NCI-H1417 treated with DMSO at 0.1 percent for 48 hours (cell line): Measurements from ENCODE around the gene BIRC5.
A peak's percentile ranks its signal among the peaks of the same experiment; 100 is the strongest.
"Not testable (repeated sequence)": the region's sequence is repeated elsewhere in the genome, so short reads cannot be mapped to it uniquely, and the experiment has no call there.

Source experiments
- DNase-seq: peaks from one replicate; lab custom pipeline; 2025; lab: John Stamatoyannopoulos, UW

BIRC5 gene

DNA sequence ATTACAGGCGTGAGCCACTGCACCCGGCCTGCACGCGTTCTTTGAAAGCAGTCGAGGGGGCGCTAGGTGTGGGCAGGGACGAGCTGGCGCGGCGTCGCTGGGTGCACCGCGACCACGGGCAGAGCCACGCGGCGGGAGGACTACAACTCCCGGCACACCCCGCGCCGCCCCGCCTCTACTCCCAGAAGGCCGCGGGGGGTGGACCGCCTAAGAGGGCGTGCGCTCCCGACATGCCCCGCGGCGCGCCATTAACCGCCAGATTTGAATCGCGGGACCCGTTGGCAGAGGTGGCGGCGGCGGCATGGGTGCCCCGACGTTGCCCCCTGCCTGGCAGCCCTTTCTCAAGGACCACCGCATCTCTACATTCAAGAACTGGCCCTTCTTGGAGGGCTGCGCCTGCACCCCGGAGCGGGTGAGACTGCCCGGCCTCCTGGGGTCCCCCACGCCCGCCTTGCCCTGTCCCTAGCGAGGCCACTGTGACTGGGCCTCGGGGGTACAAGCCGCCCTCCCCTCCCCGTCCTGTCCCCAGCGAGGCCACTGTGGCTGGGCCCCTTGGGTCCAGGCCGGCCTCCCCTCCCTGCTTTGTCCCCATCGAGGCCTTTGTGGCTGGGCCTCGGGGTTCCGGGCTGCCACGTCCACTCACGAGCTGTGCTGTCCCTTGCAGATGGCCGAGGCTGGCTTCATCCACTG, at the start of gene BIRC5:
Gene BIRC5 (plus strand): TSS at position 238 of the 690 bp plus-strand sequence. CDS start 64 bp downstream, at position 302.
- DNase-seq, result peak; percentile 38

DNA sequence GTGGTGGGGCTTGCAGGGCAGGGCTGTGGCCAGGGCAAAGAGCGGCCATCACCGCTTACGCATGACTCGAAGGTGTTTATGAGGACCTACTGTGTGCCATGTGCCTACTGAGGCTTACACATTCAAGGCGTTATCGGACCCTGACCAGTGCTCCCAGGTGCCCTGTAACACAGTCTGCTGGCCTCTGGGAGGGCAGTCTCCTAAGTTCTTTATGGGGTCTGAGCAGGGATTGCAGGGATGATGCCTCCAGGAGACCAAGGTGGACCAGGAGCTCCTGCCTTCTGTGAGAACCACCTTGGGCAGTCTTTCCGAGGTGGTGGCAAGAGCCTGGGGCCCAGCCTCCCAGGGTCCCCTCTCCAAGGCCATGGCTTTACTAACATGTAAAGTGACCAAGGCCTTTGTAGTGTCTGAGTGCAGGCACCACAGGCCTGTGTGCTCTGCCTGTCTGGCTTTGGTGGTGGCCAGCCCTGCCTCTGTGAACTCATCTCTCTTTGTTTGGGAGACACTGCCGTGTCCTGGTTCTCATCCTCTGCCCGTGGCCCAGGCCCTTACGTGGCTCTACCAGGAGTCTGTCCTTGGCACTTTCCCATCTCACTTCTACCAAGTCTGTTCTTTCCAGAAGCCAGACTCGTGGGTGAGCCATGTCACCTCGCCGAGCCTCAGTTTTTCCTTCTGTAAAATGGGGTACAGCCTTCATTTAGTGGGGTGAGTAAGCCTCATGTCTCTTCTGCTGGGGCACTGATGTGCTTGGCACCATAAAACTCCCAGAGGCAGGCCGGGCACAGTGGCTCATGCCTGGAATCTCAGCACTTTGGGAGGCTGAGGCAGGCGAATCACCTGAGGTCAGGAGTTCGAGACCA, 49.1 kb upstream of the BIRC5 start:
- DNase-seq, result no peak

DNA sequence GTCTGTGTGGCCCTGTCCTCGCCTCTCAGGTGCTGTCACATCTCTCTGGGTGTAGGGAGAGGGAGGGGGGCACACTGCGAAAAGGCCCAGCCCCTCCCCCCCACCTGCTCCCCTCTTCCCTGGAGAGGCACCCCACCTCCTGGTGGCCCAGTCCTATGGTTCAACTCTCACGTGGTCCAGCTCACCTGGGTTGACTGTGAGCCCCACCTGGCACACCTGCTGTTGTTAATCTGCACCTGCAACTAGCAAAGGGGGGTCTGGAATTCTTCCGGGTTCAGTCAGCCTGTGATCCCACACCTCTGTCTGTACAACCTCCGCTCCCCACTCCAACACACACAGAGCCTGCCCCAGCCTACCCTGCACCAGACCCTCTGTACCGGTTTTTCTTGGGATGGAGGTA, 47.6 kb upstream of the BIRC5 start:
- DNase-seq, result no peak

DNA sequence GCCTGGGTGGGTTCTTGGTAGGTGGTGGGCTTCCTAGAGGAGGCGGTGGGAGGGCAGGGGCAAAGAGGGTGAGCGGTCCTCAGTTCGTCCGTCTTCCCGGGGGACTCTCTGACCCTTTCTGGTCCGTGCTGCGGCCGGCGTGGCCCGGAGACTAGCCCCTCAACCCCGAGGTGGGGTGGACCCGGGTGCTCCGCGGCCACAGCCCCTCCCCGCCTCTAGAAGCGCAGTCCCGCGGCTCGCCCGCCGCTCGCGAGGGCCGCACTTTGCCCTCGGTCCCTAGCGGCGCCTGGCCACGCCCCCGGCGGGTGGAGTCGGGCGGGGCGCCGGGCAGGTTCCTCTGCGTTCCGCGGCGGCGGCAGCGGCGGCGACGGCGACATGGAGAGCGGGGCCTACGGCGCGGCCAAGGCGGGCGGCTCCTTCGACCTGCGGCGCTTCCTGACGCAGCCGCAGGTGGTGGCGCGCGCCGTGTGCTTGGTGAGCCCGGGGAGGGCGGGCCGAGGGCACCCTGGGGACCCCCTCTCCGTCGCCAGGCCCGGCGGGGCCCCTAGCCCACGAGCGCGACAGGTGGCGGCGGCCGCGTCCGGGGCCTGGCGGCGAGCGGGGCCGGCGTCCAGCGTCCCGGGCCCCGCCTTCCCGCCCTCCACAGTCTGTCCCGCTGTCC, 45.7 kb upstream of the BIRC5 start, which contains the start of gene SYNGR2:
Gene SYNGR2 (plus strand): TSS at position 340 of the 661 bp plus-strand sequence. CDS start 36 bp downstream, at position 376.
- peak; percentile 35 for DNase-seq

DNA sequence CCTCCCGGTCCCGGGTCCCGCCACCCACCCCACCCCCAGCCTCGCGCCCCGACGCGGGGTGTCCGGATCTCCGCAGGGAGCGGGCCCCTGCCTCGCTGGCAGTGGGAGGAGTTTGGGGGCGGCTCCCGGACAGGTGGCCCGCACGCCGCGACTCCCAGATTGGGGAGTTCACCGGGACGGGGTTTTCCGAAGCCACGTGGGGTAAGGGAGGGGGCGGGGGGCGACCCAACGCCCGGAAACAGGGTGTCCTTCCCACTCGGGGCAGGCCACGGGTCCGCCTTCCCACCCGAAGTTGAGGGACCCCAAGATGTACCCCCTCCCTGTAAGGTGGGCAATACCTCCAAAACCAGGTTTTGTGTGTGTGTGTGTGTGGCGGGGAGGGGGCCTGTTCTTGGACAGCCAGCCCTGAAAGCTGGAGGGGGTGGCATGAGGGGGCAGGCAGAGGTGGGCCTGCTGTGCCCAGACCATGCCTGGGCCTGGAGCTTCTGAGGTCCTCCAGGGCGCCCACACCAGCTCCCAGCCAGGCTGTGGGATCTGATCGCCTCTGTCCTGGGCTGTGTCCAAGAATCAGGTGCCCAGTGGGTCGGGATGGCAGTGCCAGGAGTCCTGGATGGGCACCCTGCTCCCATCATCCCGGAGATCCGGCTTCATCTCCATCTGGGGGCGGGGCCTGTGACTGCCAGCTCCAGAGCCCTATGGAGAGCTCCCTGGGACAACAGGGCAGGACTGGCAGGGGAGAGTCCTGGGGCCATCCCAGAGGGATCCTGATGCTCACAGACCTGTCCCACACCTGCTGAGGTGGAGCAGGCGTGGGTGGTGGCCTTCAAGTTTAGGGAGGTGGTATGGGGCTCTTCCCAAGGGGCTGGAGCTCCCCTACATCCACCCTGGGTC, 44.9 kb upstream of the BIRC5 start:
- DNase-seq, result no peak

DNA sequence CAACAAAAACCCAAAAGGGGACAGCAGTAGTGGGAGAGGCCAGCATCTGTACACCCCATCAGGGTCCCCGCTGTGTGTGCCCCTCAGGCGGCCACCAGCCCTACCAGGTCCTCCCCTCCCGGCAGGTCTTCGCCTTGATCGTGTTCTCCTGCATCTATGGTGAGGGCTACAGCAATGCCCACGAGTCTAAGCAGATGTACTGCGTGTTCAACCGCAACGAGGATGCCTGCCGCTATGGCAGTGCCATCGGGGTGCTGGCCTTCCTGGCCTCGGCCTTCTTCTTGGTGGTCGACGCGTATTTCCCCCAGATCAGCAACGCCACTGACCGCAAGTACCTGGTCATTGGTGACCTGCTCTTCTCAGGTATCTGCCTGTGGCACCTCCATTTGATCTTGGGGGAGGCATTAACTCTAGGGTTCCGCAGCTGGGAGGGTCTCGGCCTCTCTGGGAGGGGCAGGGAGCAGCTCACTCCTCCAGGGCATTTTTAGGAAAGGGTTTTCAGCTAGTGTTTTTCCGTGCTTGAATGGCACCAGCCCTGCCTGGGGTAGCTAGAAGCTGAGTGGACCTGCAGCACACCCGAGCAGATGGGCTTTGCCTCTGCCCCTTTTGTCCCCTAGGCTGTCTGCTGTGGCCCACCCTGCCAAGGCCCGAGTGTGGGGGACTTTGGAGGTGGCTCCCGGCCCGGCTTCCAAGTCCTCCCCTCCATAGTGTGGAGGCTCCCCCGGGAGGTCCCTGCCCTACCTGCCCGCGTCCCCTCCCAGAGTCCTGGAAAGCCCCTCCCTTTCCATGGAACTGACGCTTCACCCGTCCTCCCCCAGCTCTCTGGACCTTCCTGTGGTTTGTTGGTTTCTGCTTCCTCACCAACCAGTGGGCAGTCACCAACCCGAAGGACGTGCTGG, 43.1 kb upstream of the BIRC5 start:
- no peak for DNase-seq

DNA sequence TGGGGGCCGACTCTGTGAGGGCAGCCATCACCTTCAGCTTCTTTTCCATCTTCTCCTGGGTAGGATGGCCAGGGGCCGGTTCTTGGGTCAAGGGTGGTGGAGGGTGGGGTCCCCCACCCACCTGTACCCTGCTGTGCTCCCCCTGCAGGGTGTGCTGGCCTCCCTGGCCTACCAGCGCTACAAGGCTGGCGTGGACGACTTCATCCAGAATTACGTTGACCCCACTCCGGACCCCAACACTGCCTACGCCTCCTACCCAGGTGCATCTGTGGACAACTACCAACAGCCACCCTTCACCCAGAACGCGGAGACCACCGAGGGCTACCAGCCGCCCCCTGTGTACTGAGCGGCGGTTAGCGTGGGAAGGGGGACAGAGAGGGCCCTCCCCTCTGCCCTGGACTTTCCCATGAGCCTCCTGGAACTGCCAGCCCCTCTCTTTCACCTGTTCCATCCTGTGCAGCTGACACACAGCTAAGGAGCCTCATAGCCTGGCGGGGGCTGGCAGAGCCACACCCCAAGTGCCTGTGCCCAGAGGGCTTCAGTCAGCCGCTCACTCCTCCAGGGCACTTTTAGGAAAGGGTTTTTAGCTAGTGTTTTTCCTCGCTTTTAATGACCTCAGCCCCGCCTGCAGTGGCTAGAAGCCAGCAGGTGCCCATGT, 42.3 kb upstream of the BIRC5 start:
- not testable (repeated sequence) for DNase-seq

DNA sequence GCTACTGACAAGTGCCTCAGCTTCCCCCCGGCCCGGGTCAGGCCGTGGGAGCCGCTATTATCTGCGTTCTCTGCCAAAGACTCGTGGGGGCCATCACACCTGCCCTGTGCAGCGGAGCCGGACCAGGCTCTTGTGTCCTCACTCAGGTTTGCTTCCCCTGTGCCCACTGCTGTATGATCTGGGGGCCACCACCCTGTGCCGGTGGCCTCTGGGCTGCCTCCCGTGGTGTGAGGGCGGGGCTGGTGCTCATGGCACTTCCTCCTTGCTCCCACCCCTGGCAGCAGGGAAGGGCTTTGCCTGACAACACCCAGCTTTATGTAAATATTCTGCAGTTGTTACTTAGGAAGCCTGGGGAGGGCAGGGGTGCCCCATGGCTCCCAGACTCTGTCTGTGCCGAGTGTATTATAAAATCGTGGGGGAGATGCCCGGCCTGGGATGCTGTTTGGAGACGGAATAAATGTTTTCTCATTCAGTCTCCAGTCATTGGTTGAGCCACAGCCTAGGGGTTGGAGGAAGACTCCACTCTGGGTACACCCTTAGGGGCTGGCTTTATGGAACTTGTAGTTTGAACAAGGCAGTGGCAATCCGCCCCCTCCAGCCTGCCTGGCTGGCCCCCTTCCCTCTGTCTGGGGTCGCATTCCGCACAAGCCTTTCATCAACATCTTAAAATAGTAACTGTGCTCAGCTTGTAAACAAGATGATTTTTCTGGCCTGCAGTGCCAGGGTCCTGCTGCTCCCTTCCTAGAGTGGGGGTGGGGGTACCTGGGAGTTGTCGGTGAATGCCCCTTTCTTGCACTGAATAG, 41.6 kb upstream of the BIRC5 start:
- DNase-seq, result no peak

DNA sequence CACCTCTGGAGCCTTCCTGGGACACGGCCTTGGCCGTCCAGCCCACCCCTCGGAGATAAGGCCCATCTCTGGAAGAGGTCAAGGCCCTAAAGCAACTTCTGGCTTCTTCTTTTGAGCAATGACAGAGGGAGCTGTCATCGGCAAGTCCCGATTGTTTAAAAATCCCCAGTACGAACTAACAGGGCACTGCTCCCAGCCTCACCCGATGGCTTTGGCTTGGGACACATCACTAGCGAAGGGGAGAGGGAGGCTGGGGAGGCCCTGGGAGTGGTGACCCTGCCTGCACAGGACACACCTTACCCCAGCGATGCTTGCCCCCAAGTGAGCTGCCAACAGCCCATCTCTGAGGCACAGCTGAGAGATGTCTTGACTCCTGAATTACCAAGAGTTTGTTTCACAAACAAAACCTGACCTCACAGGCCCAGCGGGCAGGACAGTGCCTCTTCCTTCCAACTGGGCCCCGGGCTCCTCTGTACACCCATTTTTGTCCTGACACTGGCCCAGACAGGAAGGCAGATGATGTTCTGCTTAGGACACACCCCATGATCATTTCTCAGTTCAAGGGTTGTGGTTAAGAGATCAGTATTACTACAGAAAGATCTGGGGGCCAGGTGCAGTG, 40.8 kb upstream of the BIRC5 start:
- DNase-seq, result no peak

DNA sequence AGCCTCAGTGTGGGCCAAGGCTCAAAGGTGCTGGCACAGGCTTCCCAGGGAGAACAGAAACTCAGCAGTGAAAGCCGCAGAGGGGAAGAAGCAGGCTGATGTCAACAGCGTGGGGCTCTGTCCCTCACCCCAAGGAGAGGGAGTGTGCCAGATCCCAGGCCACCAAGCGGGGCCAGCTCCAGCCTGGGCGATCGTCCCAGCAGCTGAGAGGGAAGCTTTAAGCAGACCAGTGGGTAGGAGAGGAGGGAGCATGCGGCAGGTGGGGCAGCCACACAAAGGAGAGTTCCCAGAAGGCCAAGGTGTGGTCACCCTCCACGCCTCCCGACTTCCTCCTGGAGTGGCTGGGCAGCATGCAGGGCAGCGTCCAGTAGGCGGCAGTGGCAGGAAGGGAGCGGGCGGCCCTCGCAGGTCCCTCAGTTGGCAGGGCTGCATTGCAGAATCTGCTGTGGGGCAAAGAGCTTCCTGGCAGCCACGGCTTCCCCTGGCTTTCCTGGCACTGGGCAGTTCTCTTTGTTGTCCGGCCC, 39.6 kb upstream of the BIRC5 start:
- DNase-seq, result no peak

DNA sequence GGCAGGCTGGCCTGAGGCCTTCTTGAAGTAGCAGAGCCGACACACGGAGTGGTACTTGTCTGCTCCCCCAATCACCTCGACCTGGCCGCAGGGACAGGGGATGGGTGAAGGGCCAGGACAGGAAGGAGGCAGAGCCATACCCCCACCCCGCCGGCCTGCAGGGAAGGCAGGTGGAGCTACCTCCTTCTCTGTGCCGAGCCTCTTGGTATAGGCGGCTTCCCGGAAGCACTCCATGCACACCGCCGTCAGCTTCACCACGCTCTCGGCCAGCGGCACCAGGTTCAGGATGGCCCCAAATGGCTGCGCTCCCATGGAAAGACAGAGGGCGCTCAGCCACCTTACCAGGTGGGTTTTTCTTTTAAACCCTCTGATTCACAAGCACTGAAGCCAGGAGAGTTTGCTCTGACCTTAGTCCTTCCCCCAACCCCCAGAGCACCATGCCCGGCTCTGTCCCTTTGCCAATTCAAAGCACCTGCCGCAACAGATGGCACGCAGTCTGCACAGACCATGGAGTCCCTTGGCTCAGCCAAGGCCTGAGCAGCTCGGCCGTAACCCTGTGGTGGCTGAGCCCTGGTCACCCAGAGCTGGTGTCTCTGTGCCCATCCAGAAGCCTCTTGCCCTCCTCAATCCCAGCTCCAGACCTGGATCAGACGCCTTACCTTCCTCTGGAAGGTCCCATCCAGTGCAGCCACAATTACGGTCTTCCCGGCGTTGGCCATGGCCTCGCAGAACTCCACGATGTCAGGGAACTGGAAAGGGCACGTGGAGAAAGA, 39.0 kb upstream of the BIRC5 start:
- no peak for DNase-seq

DNA sequence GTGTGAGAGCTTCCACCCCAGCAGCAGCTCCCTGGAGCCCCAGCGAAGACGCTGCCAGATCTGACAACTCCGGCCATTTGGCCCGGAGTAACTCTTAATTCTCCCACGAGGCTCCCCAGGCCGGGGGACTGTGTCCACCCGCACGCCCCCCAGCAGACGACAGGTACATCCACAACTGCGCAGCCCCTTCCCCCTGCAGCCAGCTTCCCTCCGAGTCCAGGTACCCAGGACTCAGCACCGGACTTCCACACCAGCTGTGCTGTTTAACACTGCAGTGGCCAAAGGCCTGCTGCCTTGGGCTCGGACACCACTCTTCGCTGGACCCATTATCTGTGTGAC, 38.4 kb upstream of the BIRC5 start:
- DNase-seq, result no peak

DNA sequence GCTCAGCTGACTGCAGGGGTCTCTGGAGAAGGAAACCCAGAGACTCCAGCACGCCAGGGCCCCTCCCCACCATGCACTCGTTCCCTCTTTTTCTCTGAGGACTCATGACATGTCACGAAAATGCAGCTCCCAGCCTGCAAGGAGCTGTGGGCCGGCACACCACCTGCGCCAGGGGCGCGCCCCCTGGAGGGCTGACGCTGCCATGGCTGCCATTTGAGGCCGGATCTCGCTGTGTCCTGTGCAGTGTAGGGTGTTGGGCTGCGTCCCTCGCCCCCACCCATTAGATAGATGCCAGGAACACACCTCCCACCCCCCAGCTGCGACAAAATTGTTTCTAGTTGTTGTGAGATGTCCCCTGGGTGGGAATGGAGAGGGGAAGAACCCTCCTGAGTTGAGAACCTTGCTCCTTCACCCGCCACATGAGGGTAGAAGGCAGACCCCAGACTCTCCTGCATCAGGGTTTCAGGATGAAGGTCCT, 37.5 kb upstream of the BIRC5 start:
- no peak for DNase-seq

DNA sequence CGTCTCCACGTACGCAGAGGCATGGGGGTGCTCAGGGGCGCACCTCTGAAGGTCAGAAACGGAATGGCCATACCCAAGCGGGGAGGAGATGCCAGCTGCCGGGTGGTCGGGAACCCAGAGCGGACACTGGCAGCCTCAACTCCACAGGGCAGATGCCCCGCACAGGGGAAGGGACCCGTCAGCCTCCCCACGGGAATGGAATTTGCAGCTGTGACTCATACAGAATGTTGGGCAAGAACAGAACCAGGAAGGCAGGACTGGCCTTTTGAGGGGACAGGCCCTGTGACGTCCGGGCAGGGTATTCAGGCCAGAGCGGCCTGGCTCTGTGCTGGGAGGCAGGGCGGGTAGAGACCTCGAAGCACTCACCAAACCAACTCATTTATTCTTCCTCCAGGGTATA, 34.7 kb upstream of the BIRC5 start:
- no peak for DNase-seq

DNA sequence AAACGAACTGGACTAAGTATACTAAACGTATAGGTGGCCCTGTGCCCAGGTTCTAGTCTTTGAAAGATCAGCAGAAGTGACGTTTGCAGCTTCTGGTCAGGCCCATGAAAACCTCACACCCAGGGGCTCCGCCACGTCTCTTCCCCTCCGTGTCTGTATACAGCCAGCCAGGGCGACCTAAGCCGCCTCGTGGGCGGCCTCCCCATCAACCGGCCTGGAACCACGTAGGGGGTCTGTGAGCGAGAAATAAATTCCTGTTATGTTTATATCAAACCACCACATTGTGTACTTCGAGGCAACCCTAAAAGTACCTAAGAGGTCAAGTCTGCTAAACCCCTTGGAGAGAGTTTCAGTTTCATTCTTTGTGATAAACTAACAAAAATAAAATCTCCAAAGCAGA, 34.0 kb upstream of the BIRC5 start:
- DNase-seq, result no peak

DNA sequence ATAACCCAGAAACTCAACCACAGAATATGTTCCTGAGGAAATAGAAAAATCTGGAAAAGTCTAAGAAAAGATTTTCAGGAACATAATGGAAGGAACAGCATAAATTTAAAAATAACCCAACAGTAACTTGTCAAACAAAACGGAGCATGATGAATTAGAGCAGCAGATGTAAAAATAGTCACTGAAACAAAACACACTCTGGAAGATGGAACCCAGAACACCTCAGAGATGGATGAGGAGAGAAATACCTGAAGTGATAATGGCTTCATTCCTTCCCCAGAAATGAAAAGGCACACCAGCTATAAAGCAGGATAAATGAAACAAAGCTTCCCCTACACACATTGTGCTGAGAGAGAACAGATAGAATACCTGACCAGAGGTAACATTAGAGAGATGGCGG, 33.5 kb upstream of the BIRC5 start:
- no peak for DNase-seq

DNA sequence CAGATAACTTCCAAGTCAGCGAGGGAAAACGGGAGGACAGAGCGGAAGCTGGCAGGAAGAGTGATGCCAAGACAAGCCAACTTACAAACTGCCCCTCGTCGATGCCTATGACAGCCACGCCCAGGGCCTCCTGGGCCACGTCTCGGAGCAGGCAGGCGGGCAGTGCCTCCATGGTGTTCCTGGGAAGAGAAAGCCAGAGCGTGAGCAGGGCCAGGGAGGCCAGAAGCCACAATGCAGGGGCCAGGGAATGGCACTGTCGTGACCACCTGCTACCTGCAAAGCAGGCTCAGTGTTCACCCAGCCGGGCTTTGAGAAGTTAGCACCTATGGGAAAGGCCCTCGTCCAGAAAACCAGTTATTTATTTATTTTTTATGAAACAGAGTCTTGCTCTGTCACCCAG, 31.5 kb upstream of the BIRC5 start:
- DNase-seq, result no peak

DNA sequence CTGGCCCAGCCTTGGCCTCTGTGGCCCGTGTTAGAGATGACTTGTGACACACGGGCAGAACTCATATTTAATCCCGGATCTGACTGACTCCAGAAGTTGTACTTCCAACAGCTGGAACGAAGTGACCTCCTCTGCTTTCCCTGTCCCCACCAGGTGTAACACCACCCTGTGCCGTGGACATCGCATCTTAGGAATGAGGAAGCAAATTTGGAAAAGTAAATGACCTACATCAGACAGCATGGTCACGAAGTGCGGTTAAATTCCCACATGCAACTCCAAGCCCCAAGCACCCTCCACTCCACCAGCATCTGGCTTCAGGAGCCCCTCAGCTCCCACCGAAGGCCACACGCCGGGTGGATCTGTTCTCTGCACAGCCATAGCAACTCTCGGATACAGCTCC, 30.1 kb upstream of the BIRC5 start:
- DNase-seq, result no peak
